ENCODE measurements around the gene SORCS2.

Gene SORCS2

GRCh38 chr4:7585768-7586167 lies 393.4 kb downstream of the SORCS2 start:
- no peak for DNase-seq (ENCODE audit: low spot score)
- TF ChIP-seq CTCF (IDR thresholded peaks at IDR 0.05; ENCODE audit: extremely low read depth, missing control alignments), result no peak

- no peak for TF ChIP-seq CTCF (IDR thresholded peaks at IDR 0.05; ENCODE audit: extremely low read depth, missing control alignments)
- no peak for DNase-seq (ENCODE audit: low spot score)
These were observed 395.4 kb downstream of the SORCS2 start for GRCh38 chr4:7587433-7588405.

GRCh38 chr4:7590189-7590588 lies 397.9 kb downstream of the SORCS2 start:
- no peak for DNase-seq (ENCODE audit: low spot score)
- no peak for TF ChIP-seq CTCF (IDR thresholded peaks at IDR 0.05; ENCODE audit: extremely low read depth, missing control alignments)

- no peak for DNase-seq (ENCODE audit: low spot score)
- TF ChIP-seq CTCF (IDR thresholded peaks at IDR 0.05; ENCODE audit: extremely low read depth, missing control alignments), result no peak
These were observed 398.6 kb downstream of the SORCS2 start for GRCh38 chr4:7590899-7591298.

- no peak for TF ChIP-seq CTCF (IDR thresholded peaks at IDR 0.05; ENCODE audit: extremely low read depth, missing control alignments)
These were observed 399.2 kb downstream of the SORCS2 start for GRCh38 chr4:7591409-7592053.

GRCh38 chr4:7593646-7594412 lies 401.5 kb downstream of the SORCS2 start:
- DNase-seq (ENCODE audit: low spot score), result no peak
- no peak for TF ChIP-seq CTCF (IDR thresholded peaks at IDR 0.05; ENCODE audit: extremely low read depth, missing control alignments)

More at GRCh38 chr4:7591409-7592053, 399.2 kb downstream of the SORCS2 start:
- no peak for DNase-seq (ENCODE audit: low spot score)

Measured in GM20000 (cell line).